Left lung (tissue), 10 donors: ENCODE results near the gene DNASE1L2. TPM values are rescaled to one million over a fixed set of nuclear protein-coding genes. Genes with fewer than 3 reads are reported as not detected.

ENCODE experiments used
- ATAC-seq: fragments of 200-7000 bp; cut with Tn5 transposase; one replicate; pipeline ENCODE4 v1.9.1; 2020; ENCODE audit warnings: moderate library complexity
- DNase-seq, 4 donors: peaks; one replicate each; pipeline ENCODE4 v3.0.0-alpha.2; 2013 to 2020
- H3K27ac ChIP-seq, 2 donors: fragments of 200-600 bp; sonication (generic) in 1 of 2; one replicate each; pipeline versions ENCODE4 v1.5.0 to v1.8.0; 2020 to 2021
- H3K27me3 ChIP-seq, 2 donors: fragments of 200-600 bp; sonication (generic) in 1 of 2; one replicate each; pipeline versions ENCODE4 v1.5.0 to v1.8.0; 2020 to 2021
- H3K36me3 ChIP-seq, 2 donors: fragments of 200-600 bp; sonication (generic) in 1 of 2; one replicate each; pipeline versions ENCODE4 v1.5.0 to v1.8.0; 2020 to 2021
- H3K4me1 ChIP-seq, 2 donors: fragments of 200-600 bp; one replicate each; pipeline ENCODE4 v1.8.0; 2021
- H3K4me3 ChIP-seq, 2 donors: fragments of 200-600 bp; sonication (generic) in 1 of 2; one replicate each; pipeline versions ENCODE4 v1.5.0 to v1.8.0; 2020 to 2021; ENCODE audit warnings: mild to moderate bottlenecking in 1 of 2
- H3K9me3 ChIP-seq, 2 donors: fragments of 200-600 bp; sonication (generic) in 1 of 2; one replicate each; pipeline versions ENCODE4 v1.5.0 to v1.8.0; 2020 to 2021
- intact Hi-C, 2 donors: fragments of 100-400 bp; cut with DNase I; formaldehyde crosslinking; loops; one replicate each; pipeline versions ENCODE4 v1.11.2 to v1.14.2; 2022
- polyA plus RNA-seq, 6 donors: library from polyadenylated mRNA; unstranded; fragments of 120-200 nt; gene quantifications; one replicate each; pipeline ENCODE4 v1.2.1, GENCODE V29; 2013; ENCODE audit not compliant: insufficient read length in 6 of 6
- total RNA-seq, 2 donors: library from RNA; stranded (reverse); fragmentation: NEBNext Ultra II Directional; extraction: Animal tissue kit (Norgen Biotek cat#: 25700); gene quantifications; one replicate each; pipeline ENCODE4 v1.2.1, GENCODE V29; 2021
- TF ChIP-seq, protein P1 (sequence below), 2 donors: fragments of 200-600 bp; sonication (generic) in 1 of 2; IDR thresholded peaks; one replicate each; pipeline versions ENCODE4 v1.5.0 to v1.8.0; 2021; ENCODE audit warnings: antibody characterized with exemption in 2 of 2
- donor health status: DM: no; HTN: yes; CAD: no.
- donor health status: DM: no; HTN: no; CAD: no.

Gene DNASE1L2
- total and polyA plus RNA-seq, 8 donors: 0.27 to 1.7 (median 0.99) TPM

DNA sequence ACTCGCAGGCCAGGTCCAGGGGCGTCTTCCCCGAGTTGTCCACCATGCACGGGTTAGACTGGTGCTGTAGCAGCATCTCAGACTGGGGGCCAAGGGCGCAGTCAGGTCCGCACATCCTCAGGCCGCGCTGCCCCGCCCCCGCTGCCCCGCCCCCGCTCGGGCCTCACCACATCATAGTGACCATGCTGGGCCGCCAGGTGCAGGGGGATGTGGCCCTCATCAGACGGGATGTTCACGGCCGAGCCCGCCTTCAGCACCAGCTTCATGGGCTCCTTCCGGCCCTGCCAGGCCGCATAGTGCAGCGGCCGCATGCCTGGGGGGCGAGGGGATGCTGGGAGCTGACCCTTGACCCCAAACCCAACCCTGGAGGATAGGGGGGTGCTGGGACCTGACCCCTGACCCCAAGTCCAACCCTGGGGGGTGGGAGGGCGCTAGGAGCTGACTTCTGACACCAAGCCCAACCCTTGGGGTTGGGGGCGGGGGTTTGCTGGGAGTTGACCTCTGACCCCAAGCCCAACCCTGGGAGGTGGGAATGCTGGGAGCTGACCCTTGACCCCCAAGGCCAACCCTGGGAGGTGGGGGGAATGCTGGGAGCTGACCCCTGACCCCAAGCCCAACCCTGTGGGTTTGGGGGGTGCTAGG is 46.9 kb upstream of the DNASE1L2 start:
- Histone ChIP-seq H3K27ac (no peak overlapping the region), H3K4me3 (no peak overlapping the region), H3K27me3 (peaks cover 1 to 12% of the 10 kb centered on the region in 2 donors), H3K9me3 (no peaks in the 10 kb centered on the region), H3K4me1 (no peaks in the 10 kb centered on the region), H3K36me3 (no peaks in the 10 kb centered on the region)
- no peak for DNase-seq
- no peak for ATAC-seq
- intact Hi-C loops: no loop called here
- TF ChIP-seq, protein P1, sequence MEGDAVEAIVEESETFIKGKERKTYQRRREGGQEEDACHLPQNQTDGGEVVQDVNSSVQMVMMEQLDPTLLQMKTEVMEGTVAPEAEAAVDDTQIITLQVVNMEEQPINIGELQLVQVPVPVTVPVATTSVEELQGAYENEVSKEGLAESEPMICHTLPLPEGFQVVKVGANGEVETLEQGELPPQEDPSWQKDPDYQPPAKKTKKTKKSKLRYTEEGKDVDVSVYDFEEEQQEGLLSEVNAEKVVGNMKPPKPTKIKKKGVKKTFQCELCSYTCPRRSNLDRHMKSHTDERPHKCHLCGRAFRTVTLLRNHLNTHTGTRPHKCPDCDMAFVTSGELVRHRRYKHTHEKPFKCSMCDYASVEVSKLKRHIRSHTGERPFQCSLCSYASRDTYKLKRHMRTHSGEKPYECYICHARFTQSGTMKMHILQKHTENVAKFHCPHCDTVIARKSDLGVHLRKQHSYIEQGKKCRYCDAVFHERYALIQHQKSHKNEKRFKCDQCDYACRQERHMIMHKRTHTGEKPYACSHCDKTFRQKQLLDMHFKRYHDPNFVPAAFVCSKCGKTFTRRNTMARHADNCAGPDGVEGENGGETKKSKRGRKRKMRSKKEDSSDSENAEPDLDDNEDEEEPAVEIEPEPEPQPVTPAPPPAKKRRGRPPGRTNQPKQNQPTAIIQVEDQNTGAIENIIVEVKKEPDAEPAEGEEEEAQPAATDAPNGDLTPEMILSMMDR (IDR thresholded peaks at IDR 0.05): no peak

DNA sequence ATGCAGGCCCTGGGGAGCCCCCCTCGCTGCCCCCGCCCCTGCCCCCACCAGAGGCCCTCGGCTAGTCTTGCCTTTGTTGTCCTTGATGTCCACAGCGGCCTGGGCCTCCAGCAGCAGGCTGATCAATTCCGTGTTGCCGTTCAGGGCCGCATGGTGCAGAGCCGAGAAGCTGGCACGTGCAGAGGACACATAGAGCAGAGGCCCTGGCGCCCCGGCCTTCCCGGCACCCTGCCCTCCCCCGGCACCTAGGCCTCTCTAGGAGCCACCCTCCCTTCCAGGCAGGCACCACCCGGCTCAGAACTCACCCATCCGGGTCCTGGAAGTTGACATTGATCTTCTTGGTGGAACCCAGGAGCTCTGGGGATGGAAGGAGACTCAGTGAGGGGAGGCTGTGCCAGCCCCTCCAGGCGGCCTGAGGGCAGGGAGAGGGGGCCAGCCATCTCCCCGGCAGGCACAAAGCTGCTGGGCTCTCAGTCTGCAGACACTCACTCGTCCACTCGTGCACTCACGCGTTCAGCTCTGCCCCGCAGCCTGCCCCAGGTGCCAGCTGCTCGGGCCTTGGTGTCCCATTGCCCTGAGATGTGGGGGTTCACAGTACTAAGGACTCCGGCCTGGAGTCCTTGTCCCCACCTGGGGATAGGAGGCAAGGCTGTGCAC is 46.1 kb upstream of the DNASE1L2 start:
- intact Hi-C loops: no loop called here
- TF ChIP-seq, protein P1 (IDR thresholded peaks at IDR 0.05): no peak
- H3K4me3 ChIP-seq: no peak overlapping the region
- no peak overlapping the region for H3K27ac ChIP-seq
- H3K27me3 ChIP-seq: peaks cover 9 to 19% of the 10 kb centered on the region in 2 donors
- ATAC-seq: no peak
- H3K4me1 ChIP-seq: peaks cover 0 to 6% of the 10 kb centered on the region in 2 donors
- no peak for DNase-seq
- H3K36me3 ChIP-seq: no peaks in the 10 kb centered on the region
- no peaks in the 10 kb centered on the region for H3K9me3 ChIP-seq

DNA sequence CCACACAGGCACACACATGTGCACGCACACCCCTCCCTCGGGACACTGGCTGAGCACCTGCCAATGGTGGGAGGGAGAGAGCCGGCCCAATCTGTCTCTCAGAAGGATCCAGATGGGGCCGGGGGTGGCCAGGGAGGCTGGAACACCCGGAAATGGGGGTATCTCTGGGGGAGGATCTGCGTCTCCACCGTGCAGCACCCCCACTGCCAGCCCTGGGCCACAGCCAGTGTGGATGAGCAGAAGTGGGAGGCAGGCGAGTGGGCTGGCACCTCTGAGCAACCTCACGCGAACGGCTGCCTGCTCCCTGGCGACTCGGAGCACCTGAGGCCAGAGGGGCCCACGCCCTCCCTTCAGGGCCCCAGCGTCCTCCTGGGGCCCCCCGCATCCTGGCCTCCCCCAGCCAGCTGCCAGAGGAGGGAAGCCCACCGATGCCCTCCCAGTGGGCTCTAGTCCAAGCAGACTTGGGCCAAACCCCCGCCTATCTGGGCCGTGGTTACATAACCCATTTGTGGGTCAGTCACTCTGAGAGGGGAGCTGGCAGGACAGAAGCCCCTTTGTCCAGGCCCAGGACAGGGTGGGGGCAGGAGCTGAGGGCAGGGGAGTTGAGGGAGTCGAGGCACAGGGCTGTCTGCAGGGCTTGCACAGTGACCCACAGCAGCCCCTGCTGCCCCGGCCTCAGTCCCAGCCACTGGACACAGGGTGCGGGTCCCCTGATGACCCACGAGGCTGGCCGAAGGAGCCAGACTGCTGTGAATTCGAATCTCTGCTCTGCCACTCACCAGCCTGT is 45.4 kb upstream of the DNASE1L2 start:
- no peaks in the 10 kb centered on the region for H3K36me3 ChIP-seq
- no peak overlapping the region for H3K27ac ChIP-seq
- H3K27me3 ChIP-seq: peaks cover 16 to 26% of the 10 kb centered on the region in 2 donors
- TF ChIP-seq, protein P1 (IDR thresholded peaks at IDR 0.05): no peak
- intact Hi-C loops: no loop called here
- ATAC-seq (no peak), DNase-seq (no peak)
- H3K9me3 ChIP-seq: no peaks in the 10 kb centered on the region
- peaks cover 0 to 13% of the 10 kb centered on the region in 2 donors for H3K4me1 ChIP-seq
- H3K4me3 ChIP-seq: no peak overlapping the region

DNA sequence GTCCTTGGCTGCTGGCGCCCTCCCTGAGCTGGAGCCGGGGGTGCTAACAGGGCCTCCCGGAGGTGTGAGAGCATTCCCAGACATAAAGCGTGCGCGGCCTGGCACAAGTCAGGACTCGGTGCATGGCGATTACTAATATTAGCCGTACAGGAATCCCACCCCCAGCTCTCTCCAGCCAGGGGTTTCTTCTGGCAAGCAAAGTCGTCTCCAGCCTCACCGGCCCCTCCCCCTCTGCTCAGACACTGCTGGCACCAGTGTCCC is 44.9 kb upstream of the DNASE1L2 start:
- Histone ChIP-seq H3K27me3 (peaks cover 19 to 31% of the 10 kb centered on the region in 2 donors), H3K27ac (no peak overlapping the region), H3K9me3 (no peaks in the 10 kb centered on the region), H3K4me1 (peaks cover 0 to 17% of the 10 kb centered on the region in 2 donors), H3K4me3 (no peak overlapping the region), H3K36me3 (no peaks in the 10 kb centered on the region)
- intact Hi-C loops: no loop called here
- ATAC-seq: no peak
- TF ChIP-seq, protein P1 (IDR thresholded peaks at IDR 0.05): no peak
- no peak for DNase-seq

DNA sequence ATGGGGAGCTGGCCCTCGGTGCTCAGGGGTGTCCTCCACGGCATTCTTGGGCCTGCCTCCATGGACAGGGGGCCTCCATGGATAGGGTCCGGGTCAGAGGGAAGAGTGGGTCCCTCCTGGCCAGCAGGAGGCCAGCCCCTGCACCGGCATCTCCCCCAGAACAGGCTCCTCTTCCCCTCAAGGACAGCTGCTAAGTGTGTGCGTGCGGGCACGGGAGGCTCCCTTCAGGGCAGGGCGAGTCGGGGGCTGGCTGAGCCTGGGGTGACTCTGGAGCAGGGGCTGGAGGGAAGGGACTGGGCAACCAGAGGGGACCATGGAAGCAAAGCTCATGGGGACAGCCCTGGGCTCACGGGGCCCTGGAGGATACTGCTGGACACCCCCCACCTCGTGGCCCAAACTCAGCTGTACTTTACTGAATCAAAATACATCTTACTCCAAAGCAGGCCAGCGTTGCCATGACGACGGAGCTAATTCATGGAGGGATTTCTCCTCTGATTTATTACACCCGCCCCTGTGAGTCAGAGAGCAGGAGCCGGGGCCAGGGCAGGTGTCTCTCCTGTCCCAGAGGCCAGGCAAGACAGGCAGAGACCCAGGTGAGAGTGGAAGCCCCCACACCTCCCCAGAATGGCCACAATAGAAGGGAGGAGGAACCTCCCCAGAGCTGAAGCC is 41.9 kb upstream of the DNASE1L2 start:
- DNase-seq (no peak), ATAC-seq (no peak)
- no peaks in the 10 kb centered on the region for H3K9me3 ChIP-seq
- H3K27me3 ChIP-seq: peaks cover 29 to 58% of the 10 kb centered on the region in 2 donors
- peaks cover 0 to 20% of the 10 kb centered on the region in 2 donors for H3K4me1 ChIP-seq
- no peak overlapping the region for H3K27ac ChIP-seq
- no peaks in the 10 kb centered on the region for H3K36me3 ChIP-seq
- TF ChIP-seq, protein P1 (IDR thresholded peaks at IDR 0.05): no peak
- intact Hi-C loops: no loop called here
- no peak overlapping the region for H3K4me3 ChIP-seq
